ENCODE results near the gene ALPK3.
A peak's percentile ranks its signal among the peaks of the same experiment; 100 is the strongest.

ALPK3 gene

GRCh38 chr15:84908564-84908963 is 91.4 kb downstream of the ALPK3 start:
- no peak overlapping the region for H3K4me3 ChIP-seq (ENCODE audit: low read length)
- no peak for DNase-seq (ENCODE audit: low read depth)
- TF ChIP-seq CTCF (IDR thresholded peaks at IDR 0.05; ENCODE audit: insufficient read depth, low read depth, low read length, missing control alignments) = no peak

- no peak overlapping the region for H3K4me3 ChIP-seq (ENCODE audit: low read length)
- no peak for TF ChIP-seq CTCF (IDR thresholded peaks at IDR 0.05; ENCODE audit: insufficient read depth, low read depth, low read length, missing control alignments)
- DNase-seq (ENCODE audit: low read depth) = no peak
Observed at GRCh38 chr15:84909029-84909428, 91.9 kb downstream of the ALPK3 start.

- no peak for TF ChIP-seq CTCF (IDR thresholded peaks at IDR 0.05; ENCODE audit: insufficient read depth, low read depth, low read length, missing control alignments)
- H3K4me3 ChIP-seq (ENCODE audit: low read length) = no peak overlapping the region
- no peak for DNase-seq (ENCODE audit: low read depth)
Observed at GRCh38 chr15:84909782-84910181, 92.6 kb downstream of the ALPK3 start.

GRCh38 chr15:84910928-84911623 is 93.9 kb downstream of the ALPK3 start:
- TF ChIP-seq CTCF (IDR thresholded peaks at IDR 0.05; ENCODE audit: insufficient read depth, low read depth, low read length, missing control alignments) = no peak
- no peak overlapping the region for H3K4me3 ChIP-seq (ENCODE audit: low read length)
- no peak for DNase-seq (ENCODE audit: low read depth)

GRCh38 chr15:84911879-84912660 is 94.9 kb downstream of the ALPK3 start:
- no peak for TF ChIP-seq CTCF (IDR thresholded peaks at IDR 0.05; ENCODE audit: insufficient read depth, low read depth, low read length, missing control alignments)
- H3K4me3 ChIP-seq (ENCODE audit: low read length) = no peak overlapping the region
- peak; percentile 79 for DNase-seq (ENCODE audit: low read depth)

- H3K4me3 ChIP-seq (ENCODE audit: low read length) = no peak overlapping the region
- TF ChIP-seq CTCF (IDR thresholded peaks at IDR 0.05; ENCODE audit: insufficient read depth, low read depth, low read length, missing control alignments) = no peak
- no peak for DNase-seq (ENCODE audit: low read depth)
Observed at GRCh38 chr15:84913360-84913723, 96.2 kb downstream of the ALPK3 start.

All from epithelial cell of esophagus (primary cell).